Mammary epithelial cell (primary cell): ENCODE data around the gene ATN1.

Experiments
- CTCF ChIP-seq, 2 donors: IDR thresholded peaks in 1 of 2; conservative IDR thresholded peaks in 1 of 2; 2 replicates each; pipeline ENCODE4 v1.5.1; 2011 to 2012; ENCODE audit warnings: inconsistent platforms in 2 of 2, low read length in 2 of 2, mild to moderate bottlenecking in 2 of 2, control low read depth in 1 of 2, low read depth in 1 of 2; ENCODE audit not compliant: insufficient read depth in 1 of 2; ENCODE audit errors: extremely low read depth in 1 of 2
- EZH2 ChIP-seq: IDR thresholded peaks from 2 replicates; pipeline ENCODE4 v1.6.1; 2012; ENCODE audit warnings: low read length, inconsistent platforms, borderline replicate concordance

GRCh38 chr12:6934110-6934509, 6.4 kb downstream of the ATN1 start:
- no peak for TF ChIP-seq CTCF (conservative IDR thresholded peaks at IDR 0.05 in 1 of 2, IDR thresholded peaks at IDR 0.05 in 1 of 2; ENCODE audit: extremely low read depth in 1 of 2, insufficient read depth in 1 of 2, low read depth in 1 of 2, low read length in 2 of 2)
- no peak for TF ChIP-seq EZH2
